BJ (cell line): ENCODE measurements around the gene APEX1. TPM values are rescaled to one million over a fixed set of nuclear protein-coding genes. Genes with fewer than 3 reads are reported as not detected.

ENCODE experiments used
- CTCF ChIA-PET: fragments of 350-600 bp; formaldehyde crosslinking; extraction: SDS; loops from one replicate; lab custom pipeline; 2021; ENCODE audit warnings: antibody characterized with exemption, inconsistent platforms; lab: Yijun Ruan, JAX
- POLR2A ChIA-PET: fragments of 300-600 bp; sonication (Branson Sonifier 250); formaldehyde crosslinking; extraction: SDS; loops from one replicate; lab custom pipeline; 2021; ENCODE audit warnings: antibody characterized with exemption; lab: Charles Lee
- DNase-seq: peaks from one replicate; pipeline ENCODE4 v3.0.0-alpha.2; 2011; ENCODE audit warnings: low read depth
- H3K27me3 ChIP-seq: 2 replicates; pipeline ENCODE4 v1.6.0; 2011; ENCODE audit warnings: low read length; ENCODE audit not compliant: control insufficient read depth, insufficient read depth
- H3K36me3 ChIP-seq: 2 replicates; pipeline ENCODE4 v1.5.1; 2011; ENCODE audit warnings: low read length; ENCODE audit not compliant: control insufficient read depth, insufficient read depth
- H3K4me3 ChIP-seq: 2 replicates; pipeline ENCODE4 v1.5.1; 2011; ENCODE audit warnings: low read depth, mild to moderate bottlenecking, control low read depth, low read length
- polyA plus RNA-seq: library from polyadenylated mRNA; depleted of rRNA; stranded (reverse); fragments of >200 nt; gene quantifications from 2 replicates; pipeline ENCODE4 v1.2.3, GENCODE V29; 2011
- TF ChIP-seq, protein P1 (sequence below): IDR thresholded peaks from 2 replicates; pipeline ENCODE4 v1.5.1; 2011; ENCODE audit warnings: low read depth, mild to moderate bottlenecking, control low read depth, inconsistent platforms, low read length, moderate library complexity; ENCODE audit not compliant: insufficient read depth

Gene APEX1
- polyA plus RNA-seq, 1 experiment = 219 TPM

DNA sequence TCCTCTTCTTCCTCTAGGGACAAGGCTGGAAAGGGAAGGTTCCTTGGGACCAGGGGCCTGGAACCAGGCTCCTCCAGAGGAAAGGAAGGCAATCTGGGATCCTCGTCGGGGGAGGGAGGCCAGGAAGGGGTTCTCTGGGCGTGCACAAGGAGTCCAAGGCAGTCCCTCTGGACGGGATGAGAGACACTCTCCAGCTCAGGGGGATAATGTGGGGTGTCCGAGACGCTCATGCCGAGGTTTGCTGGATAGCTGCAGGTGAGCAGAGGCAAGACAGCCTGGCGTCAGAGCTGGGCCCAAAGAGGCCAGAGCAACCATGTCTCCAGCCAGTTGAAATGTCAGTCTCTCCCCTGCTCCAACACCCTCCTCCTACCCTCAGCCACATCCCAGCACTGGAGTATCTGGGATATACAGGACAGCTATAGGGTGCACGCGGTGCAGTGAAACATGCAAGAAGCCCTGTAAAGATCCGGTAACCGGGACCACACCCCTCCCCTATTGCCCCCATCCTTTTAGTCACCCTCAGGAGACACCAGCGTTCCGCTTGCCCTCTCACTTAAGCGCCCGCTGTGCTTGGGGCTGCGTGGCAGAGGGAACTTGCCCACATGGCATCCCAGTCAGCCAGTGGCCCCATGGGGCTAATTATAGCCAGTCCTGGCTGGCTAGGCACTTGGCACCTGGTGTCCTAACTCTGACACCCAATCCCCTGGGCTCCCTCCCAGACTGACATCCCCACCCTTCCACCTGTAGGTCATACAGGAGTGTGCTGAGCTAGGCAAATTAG, 19.3 kb upstream of the APEX1 start, which contains the start of gene KLHL33:
Gene KLHL33, minus strand, starts transcription at position 585 of the 781 bp plus-strand sequence. Its CDS starts 355 bp downstream, at position 230.
- no peak for DNase-seq
- H3K36me3 ChIP-seq = no peaks in the 10 kb centered on the region
- CTCF ChIA-PET = interaction anchor here (0.8 to 4.5 kb wide), 5 partner anchors 9 to 108 kb away, joined by 3 to 17 read pairs (median 4); partner anchors contain the start of gene TEP1
- H3K27me3 ChIP-seq = no peaks in the 10 kb centered on the region
- no peak within 1 kb of the TSS for H3K4me3 ChIP-seq
- TF ChIP-seq, protein P1, sequence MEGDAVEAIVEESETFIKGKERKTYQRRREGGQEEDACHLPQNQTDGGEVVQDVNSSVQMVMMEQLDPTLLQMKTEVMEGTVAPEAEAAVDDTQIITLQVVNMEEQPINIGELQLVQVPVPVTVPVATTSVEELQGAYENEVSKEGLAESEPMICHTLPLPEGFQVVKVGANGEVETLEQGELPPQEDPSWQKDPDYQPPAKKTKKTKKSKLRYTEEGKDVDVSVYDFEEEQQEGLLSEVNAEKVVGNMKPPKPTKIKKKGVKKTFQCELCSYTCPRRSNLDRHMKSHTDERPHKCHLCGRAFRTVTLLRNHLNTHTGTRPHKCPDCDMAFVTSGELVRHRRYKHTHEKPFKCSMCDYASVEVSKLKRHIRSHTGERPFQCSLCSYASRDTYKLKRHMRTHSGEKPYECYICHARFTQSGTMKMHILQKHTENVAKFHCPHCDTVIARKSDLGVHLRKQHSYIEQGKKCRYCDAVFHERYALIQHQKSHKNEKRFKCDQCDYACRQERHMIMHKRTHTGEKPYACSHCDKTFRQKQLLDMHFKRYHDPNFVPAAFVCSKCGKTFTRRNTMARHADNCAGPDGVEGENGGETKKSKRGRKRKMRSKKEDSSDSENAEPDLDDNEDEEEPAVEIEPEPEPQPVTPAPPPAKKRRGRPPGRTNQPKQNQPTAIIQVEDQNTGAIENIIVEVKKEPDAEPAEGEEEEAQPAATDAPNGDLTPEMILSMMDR = no peak
- POLR2A ChIA-PET = no interaction called here

- peak; percentile 18 for DNase-seq
- TF ChIP-seq, protein P1 = no peak
- H3K4me3 ChIP-seq = no peak overlapping the region
- H3K36me3 ChIP-seq = no peaks in the 10 kb centered on the region
- ChIA-PET POLR2A (no interaction called here), CTCF (interaction anchor here (0.8 to 4.5 kb wide), 4 partner anchors 9 to 108 kb away, joined by 3 to 17 read pairs (median 4); partner anchors contain the start of gene TEP1)
- no peaks in the 10 kb centered on the region for H3K27me3 ChIP-seq
Measured at GRCh38 chr14:20436363-20436755, 18.7 kb upstream of the APEX1 start.

GRCh38 chr14:20438664-20439063, 16.4 kb upstream of the APEX1 start:
- ChIA-PET CTCF (interaction anchor here (1.5 kb wide), 1 partner anchor 23 kb away, joined by 3 read pairs; no protein-coding TSS in a partner anchor), POLR2A (no interaction called here)
- Histone ChIP-seq H3K27me3 (no peaks in the 10 kb centered on the region), H3K36me3 (no peaks in the 10 kb centered on the region), H3K4me3 (no peak overlapping the region)
- TF ChIP-seq, protein P1 = no peak
- no peak for DNase-seq

GRCh38 chr14:20440465-20440864, 14.6 kb upstream of the APEX1 start:
- Histone ChIP-seq H3K4me3 (no peak overlapping the region), H3K27me3 (no peaks in the 10 kb centered on the region), H3K36me3 (no peaks in the 10 kb centered on the region)
- TF ChIP-seq, protein P1 = no peak
- ChIA-PET CTCF (interaction anchor here (0.6 to 1.8 kb wide), 2 partner anchors 12 to 651 kb away, joined by 3 to 4 read pairs; no protein-coding TSS in a partner anchor), POLR2A (no interaction called here)
- no peak for DNase-seq

- H3K36me3 ChIP-seq = no peaks in the 10 kb centered on the region
- H3K27me3 ChIP-seq = no peaks in the 10 kb centered on the region
- TF ChIP-seq, protein P1 = no peak
- POLR2A ChIA-PET = no interaction called here
- no peak overlapping the region for H3K4me3 ChIP-seq
- CTCF ChIA-PET = interaction anchor here (0.6 to 1.8 kb wide), 2 partner anchors 12 to 651 kb away, joined by 3 to 4 read pairs; no protein-coding TSS in a partner anchor
- no peak for DNase-seq
Measured at GRCh38 chr14:20440882-20441281, 14.1 kb upstream of the APEX1 start.
